ENCODE data around the gene MARCHF3. TPM values are rescaled to one million over a fixed set of nuclear protein-coding genes. Genes with fewer than 3 reads are reported as not detected.

MARCHF3 gene
- total RNA-seq, 6 experiments from 2014 or later = 0.33 to 4.3 (median 0.77) TPM

DNA sequence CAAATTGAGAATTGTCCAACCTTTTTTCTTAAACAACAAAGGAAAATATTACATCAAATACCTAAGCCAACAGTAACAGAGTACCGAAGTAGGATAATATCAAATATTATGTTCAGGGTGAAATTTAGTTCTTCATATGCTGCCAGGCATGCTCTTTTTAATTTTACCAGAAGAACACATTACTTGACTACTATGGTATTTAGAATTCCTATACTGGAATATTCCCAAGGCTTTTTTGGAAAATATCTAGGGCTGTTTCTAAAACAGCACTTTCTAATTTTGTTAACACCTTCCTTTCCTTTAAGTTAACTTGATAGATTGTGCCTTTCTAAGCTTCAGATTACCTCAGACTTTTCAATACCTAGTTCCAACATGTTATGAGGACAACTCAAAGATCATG, 48.7 kb downstream of the MARCHF3 start:
- Histone ChIP-seq H3K9me3 (no peaks in the 10 kb centered on the region), H3K4me3 (no peak overlapping the region), H3K27ac (no peak overlapping the region), H3K27me3 (no peaks in the 10 kb centered on the region), H3K4me1 (no peaks in the 10 kb centered on the region), H3K36me3 (no peaks in the 10 kb centered on the region)
- DNase-seq (no peak), ATAC-seq (no peak)
- intact Hi-C loops (cut with DNase I) = no loop called here
- TF ChIP-seq POLR2A (IDR thresholded peaks at IDR 0.05) = no peak
- TF ChIP-seq, protein P1, sequence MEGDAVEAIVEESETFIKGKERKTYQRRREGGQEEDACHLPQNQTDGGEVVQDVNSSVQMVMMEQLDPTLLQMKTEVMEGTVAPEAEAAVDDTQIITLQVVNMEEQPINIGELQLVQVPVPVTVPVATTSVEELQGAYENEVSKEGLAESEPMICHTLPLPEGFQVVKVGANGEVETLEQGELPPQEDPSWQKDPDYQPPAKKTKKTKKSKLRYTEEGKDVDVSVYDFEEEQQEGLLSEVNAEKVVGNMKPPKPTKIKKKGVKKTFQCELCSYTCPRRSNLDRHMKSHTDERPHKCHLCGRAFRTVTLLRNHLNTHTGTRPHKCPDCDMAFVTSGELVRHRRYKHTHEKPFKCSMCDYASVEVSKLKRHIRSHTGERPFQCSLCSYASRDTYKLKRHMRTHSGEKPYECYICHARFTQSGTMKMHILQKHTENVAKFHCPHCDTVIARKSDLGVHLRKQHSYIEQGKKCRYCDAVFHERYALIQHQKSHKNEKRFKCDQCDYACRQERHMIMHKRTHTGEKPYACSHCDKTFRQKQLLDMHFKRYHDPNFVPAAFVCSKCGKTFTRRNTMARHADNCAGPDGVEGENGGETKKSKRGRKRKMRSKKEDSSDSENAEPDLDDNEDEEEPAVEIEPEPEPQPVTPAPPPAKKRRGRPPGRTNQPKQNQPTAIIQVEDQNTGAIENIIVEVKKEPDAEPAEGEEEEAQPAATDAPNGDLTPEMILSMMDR (IDR thresholded peaks at IDR 0.05) = no peak
- 89% methylated on average over 1 of the region's 1 CpG for WGBS (ENCODE audit: insufficient coverage, low coverage, low lambda C conversion rate, missing lambda C conversion rate)

DNA sequence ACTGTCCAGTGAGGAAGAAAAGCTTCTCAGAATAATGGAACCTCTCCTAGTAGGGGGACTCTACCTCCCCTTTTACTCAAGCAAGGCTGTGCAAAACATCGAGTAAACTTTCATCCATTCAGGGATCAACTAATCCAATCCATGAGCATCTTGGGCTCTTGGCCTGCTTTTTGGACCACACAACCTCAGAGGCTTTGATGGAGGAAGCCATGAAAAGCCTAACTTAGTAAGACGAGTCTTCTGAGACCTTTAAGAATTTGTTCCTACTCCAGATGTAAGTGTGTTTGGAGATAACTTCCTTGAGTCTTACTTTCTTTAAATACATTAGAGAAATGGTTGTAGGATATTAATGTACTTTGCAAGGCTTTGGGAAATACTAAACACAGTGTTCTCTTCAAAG, 49.1 kb downstream of the MARCHF3 start:
- DNase-seq (no peak), ATAC-seq (no peak)
- H3K36me3 ChIP-seq = no peaks in the 10 kb centered on the region
- no peak overlapping the region for H3K4me3 ChIP-seq
- H3K9me3 ChIP-seq = no peaks in the 10 kb centered on the region
- no peaks in the 10 kb centered on the region for H3K27me3 ChIP-seq
- H3K27ac ChIP-seq = no peak overlapping the region
- no peaks in the 10 kb centered on the region for H3K4me1 ChIP-seq
- 90% methylated on average over 2 of the region's 2 CpGs for WGBS (ENCODE audit: insufficient coverage, low coverage, low lambda C conversion rate, missing lambda C conversion rate)
- TF ChIP-seq POLR2A (IDR thresholded peaks at IDR 0.05) = no peak
- TF ChIP-seq, protein P1 (IDR thresholded peaks at IDR 0.05) = no peak
- intact Hi-C loops (cut with DNase I) = no loop called here

DNA sequence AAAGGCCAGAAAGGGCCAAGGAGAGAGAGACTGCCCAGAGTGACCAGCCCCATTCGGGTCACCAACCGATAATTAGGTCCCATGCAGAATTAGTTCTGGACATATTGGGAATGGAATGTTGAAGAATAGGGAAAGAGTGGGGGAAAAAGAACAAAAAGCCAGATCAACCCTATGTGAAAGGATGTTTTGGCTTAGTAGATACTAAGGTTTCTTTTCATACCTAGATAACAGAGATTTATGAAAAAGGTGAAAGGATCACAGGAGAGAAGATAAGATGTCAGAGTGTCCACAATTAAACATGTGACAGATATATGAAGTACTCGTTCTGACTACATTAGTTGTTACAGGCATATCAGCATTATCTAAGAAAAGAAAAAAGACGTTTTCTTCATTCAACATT, 52.1 kb downstream of the MARCHF3 start:
- ATAC-seq (no peak), DNase-seq (no peak)
- H3K36me3 ChIP-seq = no peaks in the 10 kb centered on the region
- 68% methylated on average over 4 of the region's 4 CpGs for WGBS (ENCODE audit: insufficient coverage, low coverage, low lambda C conversion rate, missing lambda C conversion rate)
- intact Hi-C loops (cut with DNase I) = no loop called here
- no peaks in the 10 kb centered on the region for H3K27me3 ChIP-seq
- no peak overlapping the region for H3K4me3 ChIP-seq
- H3K9me3 ChIP-seq = no peaks in the 10 kb centered on the region
- no peaks in the 10 kb centered on the region for H3K4me1 ChIP-seq
- TF ChIP-seq, protein P1 (IDR thresholded peaks at IDR 0.05) = no peak
- TF ChIP-seq POLR2A (IDR thresholded peaks at IDR 0.05) = no peak
- no peak overlapping the region for H3K27ac ChIP-seq

DNA sequence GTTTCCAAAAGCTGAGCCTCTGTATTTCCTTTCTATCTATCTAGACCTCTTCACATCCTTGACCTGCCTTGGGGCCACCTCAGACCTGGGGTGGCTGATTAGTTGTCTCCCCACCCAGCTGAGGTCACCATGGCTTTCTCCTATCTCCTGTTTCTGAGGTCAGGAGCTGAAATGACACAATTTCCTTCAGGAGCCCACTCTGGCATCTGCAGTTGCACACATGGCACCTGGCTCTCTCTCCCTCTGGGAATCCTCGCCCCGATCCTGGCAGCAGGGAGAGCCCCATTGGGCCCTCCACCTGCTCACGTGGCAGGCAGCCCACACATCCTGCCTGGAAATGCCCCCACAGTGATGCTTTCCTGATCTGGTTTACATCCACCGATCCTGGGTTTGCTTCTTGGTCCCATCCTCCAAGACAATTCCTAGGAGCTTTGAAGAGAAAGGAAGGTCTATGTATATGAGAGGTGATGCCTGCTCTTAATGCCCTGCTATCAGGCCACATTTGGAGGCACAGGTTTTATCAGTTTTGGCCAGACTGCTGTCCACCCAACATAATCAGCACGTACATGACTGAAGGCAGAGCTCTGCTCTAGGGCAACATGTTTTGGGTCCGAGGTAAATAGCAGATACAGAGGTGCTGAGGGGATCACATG, 53.7 kb downstream of the MARCHF3 start:
- no peak for DNase-seq
- H3K4me1 ChIP-seq = no peaks in the 10 kb centered on the region
- no peak overlapping the region for H3K4me3 ChIP-seq
- H3K36me3 ChIP-seq = no peaks in the 10 kb centered on the region
- 81% methylated on average over 3 of the region's 6 CpGs for WGBS (ENCODE audit: insufficient coverage, low coverage, low lambda C conversion rate, missing lambda C conversion rate)
- H3K9me3 ChIP-seq = no peaks in the 10 kb centered on the region
- ATAC-seq = peak in 1 of 4 donors; percentile 24
- intact Hi-C loops (cut with DNase I) = no loop called here
- no peaks in the 10 kb centered on the region for H3K27me3 ChIP-seq
- no peak overlapping the region for H3K27ac ChIP-seq
- no peak for TF ChIP-seq POLR2A (IDR thresholded peaks at IDR 0.05)
- TF ChIP-seq, protein P1 (IDR thresholded peaks at IDR 0.05) = no peak

DNA sequence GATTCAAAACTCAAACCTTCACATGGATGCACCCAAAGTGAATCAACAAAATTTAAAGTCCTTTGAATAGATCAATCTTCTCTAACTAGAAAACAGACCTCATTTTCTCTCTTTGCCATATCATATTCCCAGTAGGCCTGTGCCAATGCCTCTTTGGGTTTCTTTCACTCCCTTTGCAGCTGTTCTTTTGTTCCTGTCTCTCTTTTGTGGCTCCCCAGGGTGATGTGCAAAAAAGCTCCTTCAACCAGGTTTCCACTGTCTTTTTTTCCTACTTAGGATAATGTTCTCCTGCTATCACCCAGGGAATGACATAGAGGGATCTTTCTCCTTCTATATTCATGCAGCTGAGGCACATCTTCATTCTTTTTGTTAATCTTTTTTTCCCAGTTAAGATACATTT, 54.6 kb downstream of the MARCHF3 start:
- H3K4me3 ChIP-seq = no peak overlapping the region
- no peak for ATAC-seq
- no peaks in the 10 kb centered on the region for H3K36me3 ChIP-seq
- H3K4me1 ChIP-seq = no peaks in the 10 kb centered on the region
- no peak for TF ChIP-seq POLR2A (IDR thresholded peaks at IDR 0.05)
- TF ChIP-seq, protein P1 (IDR thresholded peaks at IDR 0.05) = no peak
- H3K9me3 ChIP-seq = no peaks in the 10 kb centered on the region
- H3K27ac ChIP-seq = no peak overlapping the region
- intact Hi-C loops (cut with DNase I) = no loop called here
- H3K27me3 ChIP-seq = no peaks in the 10 kb centered on the region
- no peak for DNase-seq

Measured in right lobe of liver (tissue), 6 donors.